ENCODE data around the gene ZNF236.

The ZNF236 gene

GRCh38 chr18:77012120-77012519, 189.8 kb downstream of the ZNF236 start:
- in situ Hi-C loops (cut with HindIII; ENCODE audit: low pct_ligation_motif_present, low sequenced_read_pairs) = no loop called here
- H3K4me3 ChIP-seq (ENCODE audit: low read depth, low read length) = no peak overlapping the region
- no peaks in the 10 kb centered on the region for H3K27me3 ChIP-seq (replicated peaks)
- H3K36me3 ChIP-seq (replicated peaks) = peaks cover 2% of the 10 kb centered on the region
- no peak for DNase-seq
- H3K27ac ChIP-seq = no peak overlapping the region
- TF ChIP-seq, protein P1, sequence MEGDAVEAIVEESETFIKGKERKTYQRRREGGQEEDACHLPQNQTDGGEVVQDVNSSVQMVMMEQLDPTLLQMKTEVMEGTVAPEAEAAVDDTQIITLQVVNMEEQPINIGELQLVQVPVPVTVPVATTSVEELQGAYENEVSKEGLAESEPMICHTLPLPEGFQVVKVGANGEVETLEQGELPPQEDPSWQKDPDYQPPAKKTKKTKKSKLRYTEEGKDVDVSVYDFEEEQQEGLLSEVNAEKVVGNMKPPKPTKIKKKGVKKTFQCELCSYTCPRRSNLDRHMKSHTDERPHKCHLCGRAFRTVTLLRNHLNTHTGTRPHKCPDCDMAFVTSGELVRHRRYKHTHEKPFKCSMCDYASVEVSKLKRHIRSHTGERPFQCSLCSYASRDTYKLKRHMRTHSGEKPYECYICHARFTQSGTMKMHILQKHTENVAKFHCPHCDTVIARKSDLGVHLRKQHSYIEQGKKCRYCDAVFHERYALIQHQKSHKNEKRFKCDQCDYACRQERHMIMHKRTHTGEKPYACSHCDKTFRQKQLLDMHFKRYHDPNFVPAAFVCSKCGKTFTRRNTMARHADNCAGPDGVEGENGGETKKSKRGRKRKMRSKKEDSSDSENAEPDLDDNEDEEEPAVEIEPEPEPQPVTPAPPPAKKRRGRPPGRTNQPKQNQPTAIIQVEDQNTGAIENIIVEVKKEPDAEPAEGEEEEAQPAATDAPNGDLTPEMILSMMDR (IDR thresholded peaks at IDR 0.05; ENCODE audit: low read depth, low read length, missing control alignments) = no peak

DNA sequence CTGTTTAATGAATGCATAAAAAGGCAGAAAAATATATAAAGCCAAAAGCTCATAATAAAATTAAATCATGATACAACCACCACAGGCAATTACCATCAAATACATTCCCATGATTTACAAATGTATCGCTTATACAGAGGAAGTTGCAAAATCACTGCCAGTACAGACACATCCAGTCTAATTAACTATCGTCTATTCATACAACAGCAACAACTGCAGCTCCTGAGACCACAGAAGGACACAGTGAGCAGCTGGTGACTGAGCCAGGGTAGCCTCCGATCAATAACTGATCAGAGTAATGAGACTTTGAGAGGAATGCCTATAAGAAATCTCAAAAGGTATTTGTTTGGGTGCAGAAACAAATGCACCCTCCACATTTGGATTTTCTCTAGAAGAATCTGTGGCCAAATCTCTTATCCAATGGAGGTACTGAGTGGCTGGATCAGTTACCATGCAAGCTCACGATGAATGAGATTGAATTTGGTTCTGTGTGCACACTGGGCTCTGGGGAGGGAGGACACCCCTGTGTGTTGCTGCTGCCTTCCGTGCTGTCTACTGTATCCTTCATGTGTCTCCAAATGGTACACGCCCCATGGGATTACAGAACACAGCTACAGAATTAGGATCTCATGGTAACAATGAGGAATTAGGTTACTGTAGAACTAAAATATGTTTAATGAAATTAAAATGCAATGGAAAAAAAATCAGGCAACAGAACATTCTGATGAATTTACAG, 190.6 kb downstream of the ZNF236 start:
- TF ChIP-seq, protein P1 (IDR thresholded peaks at IDR 0.05; ENCODE audit: low read depth, low read length, missing control alignments) = no peak
- H3K27me3 ChIP-seq (replicated peaks) = no peaks in the 10 kb centered on the region
- H3K4me3 ChIP-seq (ENCODE audit: low read depth, low read length) = no peak overlapping the region
- no peak for DNase-seq
- no peak overlapping the region for H3K27ac ChIP-seq
- in situ Hi-C loops (cut with HindIII; ENCODE audit: low pct_ligation_motif_present, low sequenced_read_pairs) = no loop called here
- H3K36me3 ChIP-seq (replicated peaks) = peaks cover 2% of the 10 kb centered on the region

- no peak overlapping the region for H3K4me3 ChIP-seq (ENCODE audit: low read depth, low read length)
- TF ChIP-seq, protein P1 (IDR thresholded peaks at IDR 0.05; ENCODE audit: low read depth, low read length, missing control alignments) = no peak
- H3K27ac ChIP-seq = no peak overlapping the region
- H3K36me3 ChIP-seq (replicated peaks) = peaks cover 2% of the 10 kb centered on the region
- no peak for DNase-seq
- in situ Hi-C loops (cut with HindIII; ENCODE audit: low pct_ligation_motif_present, low sequenced_read_pairs) = no loop called here
- no peaks in the 10 kb centered on the region for H3K27me3 ChIP-seq (replicated peaks)
These were observed 191.6 kb downstream of the ZNF236 start for GRCh38 chr18:77013811-77014521.

DNA sequence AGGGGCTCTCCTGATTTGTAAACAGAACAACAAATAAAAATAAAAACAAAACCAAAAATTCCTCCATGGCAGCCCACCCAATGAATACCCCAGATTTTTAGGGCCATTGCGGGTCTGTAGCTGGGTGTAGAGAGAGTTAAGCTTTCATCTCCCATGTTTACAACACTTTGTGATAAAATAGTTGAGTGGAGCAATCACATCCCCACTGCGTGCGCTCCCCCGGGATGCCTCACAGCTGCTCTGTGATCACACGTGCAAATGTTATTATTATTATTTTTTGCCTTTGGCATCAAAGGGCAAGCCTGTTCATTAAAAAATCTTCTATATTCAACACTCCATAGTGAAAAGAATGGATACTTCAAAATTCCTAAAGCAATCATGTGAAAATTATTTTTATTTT, 192.2 kb downstream of the ZNF236 start:
- Histone ChIP-seq H3K4me3 (ENCODE audit: low read depth, low read length) (no peak overlapping the region), H3K27ac (no peak overlapping the region), H3K27me3 (replicated peaks) (no peaks in the 10 kb centered on the region), H3K36me3 (replicated peaks) (peaks cover 2% of the 10 kb centered on the region)
- no peak for DNase-seq
- TF ChIP-seq, protein P1 (IDR thresholded peaks at IDR 0.05; ENCODE audit: low read depth, low read length, missing control alignments) = no peak
- in situ Hi-C loops (cut with HindIII; ENCODE audit: low pct_ligation_motif_present, low sequenced_read_pairs) = no loop called here

- in situ Hi-C loops (cut with HindIII; ENCODE audit: low pct_ligation_motif_present, low sequenced_read_pairs) = no loop called here
- no peak for DNase-seq
- H3K4me3 ChIP-seq (ENCODE audit: low read depth, low read length) = no peak overlapping the region
- TF ChIP-seq, protein P1 (IDR thresholded peaks at IDR 0.05; ENCODE audit: low read depth, low read length, missing control alignments) = no peak
- H3K36me3 ChIP-seq (replicated peaks) = peaks cover 2% of the 10 kb centered on the region
- H3K27me3 ChIP-seq (replicated peaks) = no peaks in the 10 kb centered on the region
- no peak overlapping the region for H3K27ac ChIP-seq
These were observed 192.8 kb downstream of the ZNF236 start for GRCh38 chr18:77015169-77015568.
